NAMALWA (cell line): ENCODE results near the gene SATB2.

Experiments used
- DNase-seq: peaks from one replicate; pipeline ENCODE4 v3.0.0-alpha.2; 2015; ENCODE audit warnings: low spot score

SATB2 gene

DNA sequence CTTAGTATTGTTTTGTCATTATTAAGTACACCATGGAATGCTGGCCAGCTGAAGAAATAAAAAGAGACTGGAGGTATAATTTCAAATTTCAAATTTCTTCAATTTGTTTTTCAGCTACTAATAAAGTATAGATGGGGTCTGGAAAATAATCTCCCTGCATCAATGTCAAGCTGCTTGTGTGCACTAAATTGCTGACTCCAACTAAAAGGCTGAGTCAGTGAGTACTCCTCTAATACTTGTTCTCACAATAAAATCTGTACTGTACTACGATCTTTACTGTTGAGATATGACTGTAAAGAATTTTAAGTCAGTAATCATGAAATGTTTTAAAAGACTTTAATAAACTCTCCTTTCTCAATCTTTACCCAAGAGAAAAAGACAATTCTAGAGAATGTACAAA is 131.9 kb downstream of the SATB2 start:
- DNase-seq, result no peak

DNA sequence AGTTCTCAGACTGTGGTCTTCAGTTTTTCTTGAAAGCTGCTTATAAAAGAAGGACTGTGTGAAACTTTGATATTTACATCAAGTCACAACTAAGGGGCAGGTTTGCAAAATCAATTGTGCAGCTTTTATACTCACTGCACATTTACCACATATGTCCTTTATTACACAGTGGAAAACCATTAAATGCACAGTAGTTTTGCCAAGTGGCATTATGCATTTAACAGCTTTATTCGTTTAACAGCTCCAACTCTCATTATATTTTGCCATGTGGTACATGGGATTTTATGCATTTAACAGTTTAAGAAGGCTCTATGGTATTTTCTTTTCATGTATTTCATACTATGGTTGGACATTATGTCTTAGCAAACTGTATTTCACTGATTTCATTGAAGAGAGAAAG is 135.6 kb downstream of the SATB2 start:
- DNase-seq, result no peak

DNA sequence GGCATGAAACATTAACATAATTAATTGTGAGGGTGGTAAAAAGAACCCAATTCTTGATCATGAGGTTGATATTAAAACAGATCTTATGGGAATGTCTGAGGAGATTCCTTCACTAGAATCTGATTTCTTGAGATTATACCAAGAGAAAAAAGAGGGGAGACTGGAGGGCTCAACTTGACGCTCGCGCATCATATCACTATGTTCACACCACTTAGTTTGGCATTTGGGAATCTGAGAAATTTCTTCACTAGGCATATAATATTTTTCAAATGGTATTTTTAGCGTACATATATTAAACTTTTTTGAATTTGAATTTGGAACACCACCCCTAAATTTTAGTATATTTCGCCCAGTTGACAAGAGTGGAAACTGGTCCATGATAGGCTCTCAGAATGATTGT is 140.1 kb downstream of the SATB2 start:
- no peak for DNase-seq

DNA sequence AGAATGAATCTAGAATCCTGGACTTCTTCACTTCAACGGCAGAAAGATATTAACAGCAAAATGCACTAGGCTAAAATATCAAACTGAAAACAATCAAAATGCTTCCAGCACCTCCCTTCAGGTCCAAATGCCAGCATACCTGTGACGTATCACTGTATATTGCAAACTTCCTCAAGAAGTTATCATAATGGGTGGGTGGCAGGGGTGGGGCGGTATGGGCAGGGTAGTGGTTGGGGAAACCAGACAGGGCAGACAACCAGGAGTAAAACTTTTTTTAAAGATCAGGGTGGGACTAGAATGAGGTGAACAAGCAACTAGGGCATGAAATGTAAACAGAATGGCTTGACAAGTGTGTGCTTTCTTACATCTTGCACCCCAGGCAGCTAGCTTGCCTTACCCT is 140.9 kb downstream of the SATB2 start:
- DNase-seq, result no peak

DNA sequence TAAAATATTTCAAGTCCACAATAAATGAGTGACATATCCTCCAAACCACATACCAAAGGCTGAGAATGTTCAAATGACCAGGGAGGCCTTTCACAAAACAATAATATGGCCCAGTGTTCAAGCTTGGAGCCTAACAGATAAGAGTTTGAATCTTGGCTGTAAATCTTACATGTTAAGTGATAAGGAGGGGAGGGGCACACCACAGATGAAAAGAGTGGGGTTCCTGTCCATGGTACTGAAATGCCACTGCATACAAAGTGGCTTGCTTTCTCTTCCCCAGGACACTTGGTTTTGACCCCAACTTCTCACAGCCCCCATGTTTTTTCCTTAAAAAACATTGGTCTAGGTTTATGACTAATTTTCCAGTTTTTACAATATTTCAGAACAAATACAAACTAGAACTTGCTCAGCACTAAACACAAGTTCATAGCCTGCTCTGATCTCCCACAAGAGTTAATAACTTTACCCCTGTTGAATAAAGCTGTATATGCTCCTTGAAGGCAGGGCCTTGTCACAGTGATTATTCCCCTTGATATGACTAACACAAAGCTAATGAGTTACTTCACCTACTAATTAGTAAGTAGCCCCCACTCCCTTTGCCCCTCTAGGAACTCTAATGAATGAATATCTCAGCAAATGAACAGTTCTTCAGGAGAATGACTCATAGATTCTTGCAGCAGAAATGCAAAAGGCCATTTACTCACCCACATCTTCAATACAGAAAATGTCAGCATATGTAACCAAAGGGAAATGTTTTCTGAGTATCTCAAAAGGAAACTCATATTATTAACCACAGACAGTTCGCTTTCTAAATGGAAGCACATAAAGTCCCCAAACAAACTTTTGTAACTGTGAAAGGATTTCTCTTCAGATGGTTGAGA is 142.2 kb downstream of the SATB2 start:
- peak; percentile 47 for DNase-seq

DNA sequence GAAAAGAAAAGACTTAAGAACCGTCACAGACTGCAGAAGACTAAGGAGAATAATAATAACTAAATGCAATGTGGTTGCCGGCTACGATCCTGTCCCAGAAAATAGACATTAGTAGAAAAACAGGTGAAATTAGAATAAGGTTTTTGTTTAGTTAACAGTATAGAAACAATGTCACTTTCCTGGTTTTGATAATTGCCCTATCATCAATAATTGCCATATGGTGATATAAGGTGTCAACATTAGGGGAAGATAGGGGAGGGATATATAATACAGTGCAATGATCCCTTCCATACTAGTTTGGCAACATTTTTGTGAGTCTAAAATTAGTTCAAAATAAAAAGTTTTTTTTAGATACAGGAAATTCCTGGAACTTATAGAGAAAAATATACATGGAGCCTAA is 144.8 kb downstream of the SATB2 start:
- no peak for DNase-seq

DNA sequence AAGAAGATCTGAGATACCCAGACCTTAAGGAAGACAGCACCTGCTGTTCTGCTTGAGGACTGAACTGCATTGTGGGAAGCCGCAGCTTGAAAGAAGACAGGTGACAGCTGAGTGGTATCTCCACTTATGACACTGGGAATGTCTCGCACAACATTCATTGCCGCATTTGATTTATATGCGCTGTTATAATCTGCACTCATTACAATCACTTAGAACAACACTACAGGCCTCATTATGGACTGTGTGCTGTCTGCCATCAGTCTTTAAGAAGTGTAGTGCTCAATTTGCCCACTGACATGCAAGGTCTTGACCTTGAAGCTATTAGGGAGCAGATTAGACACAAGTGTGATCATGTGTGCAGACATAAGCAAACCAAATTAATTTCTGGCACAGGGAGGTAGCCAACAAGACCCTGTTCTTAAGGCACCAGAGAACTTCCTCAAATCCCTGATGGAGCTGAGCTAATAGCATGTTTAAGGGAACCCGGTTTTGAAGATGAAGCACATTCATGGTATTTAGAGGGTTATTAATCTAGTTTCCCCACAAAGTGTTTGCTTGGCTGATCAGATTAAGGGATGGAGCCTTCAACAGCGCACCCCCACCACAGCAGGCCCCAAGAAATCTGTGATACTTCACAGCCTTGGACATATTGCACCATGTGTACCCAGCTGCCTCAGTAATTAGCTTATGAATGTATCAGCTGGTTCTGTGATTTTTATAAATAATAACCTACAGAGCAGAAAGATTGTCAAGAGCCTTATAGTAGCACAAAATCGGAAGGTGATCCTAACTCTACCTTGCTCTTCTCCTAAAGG is 146.8 kb downstream of the SATB2 start:
- DNase-seq, result peak; percentile 68

DNA sequence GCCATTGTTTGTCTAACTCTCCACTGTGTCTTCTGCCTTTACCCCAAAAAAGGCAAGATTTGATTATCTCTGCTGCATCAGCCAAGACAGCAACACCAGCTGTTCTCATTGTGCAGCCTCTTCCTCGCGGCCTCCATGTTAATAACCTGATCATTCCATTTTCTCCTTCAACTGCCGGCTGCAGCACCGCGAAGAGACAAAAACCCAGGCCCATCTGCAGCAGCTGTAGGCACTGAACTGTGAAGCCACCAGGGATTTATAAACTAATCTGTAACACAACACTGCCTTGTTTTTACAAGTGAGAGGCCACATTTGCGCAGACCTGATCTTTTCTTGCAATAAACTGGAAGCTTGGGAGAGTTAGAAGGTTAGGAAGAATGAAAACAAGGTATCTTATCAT is 147.8 kb downstream of the SATB2 start:
- peak; percentile 80 for DNase-seq

DNA sequence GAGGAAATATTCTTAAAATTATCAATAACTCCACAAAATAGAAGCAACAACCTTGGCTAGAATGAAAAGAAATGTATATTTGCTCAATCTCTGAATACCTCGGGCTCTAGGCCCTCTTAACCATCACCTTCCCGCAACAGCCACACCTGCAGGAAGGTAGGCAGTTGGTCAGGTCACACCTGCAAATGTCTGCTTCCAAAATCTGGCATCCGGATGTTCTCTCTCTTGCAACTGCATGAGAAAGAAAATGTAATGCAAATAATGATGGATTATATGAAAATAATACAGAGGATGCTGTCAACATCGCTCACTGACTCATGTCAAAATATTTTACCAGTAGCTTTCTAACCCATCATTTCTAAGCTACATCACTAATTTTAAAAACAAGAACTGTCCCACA is 148.3 kb downstream of the SATB2 start:
- DNase-seq, result no peak

DNA sequence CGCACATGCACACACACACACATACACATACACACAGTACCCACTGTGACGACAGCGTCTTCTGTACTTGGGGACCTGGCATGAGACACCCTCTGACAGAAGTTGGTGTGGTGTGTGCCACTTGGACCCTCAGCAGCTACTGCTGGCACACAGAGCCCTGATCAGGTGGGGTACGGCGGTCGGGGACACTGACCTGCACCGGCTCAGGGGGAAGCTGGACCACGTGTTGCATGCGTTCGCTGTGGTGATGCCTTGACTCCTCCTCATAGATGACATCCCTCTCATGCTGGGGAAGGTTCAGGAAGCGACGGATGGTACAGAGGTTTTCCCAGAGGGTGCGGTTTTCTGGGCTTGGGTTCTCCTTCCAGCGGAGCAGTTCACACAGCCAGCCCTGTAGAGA is 149.2 kb downstream of the SATB2 start:
- no peak for DNase-seq

DNA sequence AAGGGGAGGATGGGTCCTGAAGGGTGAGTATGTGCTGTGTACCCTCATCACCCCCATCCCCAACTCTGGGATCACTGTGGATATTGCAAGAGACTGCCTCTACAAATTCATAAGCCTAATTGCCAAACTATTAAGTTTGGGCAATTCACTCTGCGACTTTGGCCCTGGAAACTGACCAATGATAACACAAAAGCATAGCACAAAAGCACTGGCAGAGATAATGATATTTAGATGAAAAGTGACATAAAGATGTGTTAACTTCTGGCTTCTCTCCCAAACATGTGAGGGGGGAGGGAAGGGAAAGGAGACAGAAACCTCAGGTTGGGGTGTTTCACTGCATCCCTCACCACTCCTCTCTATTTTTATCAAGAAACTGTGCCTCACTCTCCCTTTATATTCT is 150.3 kb downstream of the SATB2 start:
- no peak for DNase-seq

DNA sequence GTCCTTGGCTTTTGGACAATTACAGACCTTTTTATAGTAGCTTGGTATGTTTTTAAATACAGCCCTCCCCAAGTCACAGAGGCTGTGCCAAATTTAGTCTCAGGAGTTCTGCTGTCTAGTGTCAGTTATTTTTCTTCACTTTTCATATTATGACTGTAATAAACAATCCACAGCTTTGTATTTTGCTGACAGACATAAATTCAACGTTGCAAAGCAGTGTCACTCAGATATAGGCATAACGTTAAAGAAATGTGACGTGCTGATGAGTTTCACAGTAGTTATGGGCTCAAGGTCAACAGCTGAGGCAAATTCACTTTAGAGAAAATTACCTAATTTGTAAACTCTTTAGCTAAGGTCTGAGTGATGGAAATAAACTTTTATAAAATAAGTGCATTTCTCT is 151.6 kb downstream of the SATB2 start:
- no peak for DNase-seq

DNA sequence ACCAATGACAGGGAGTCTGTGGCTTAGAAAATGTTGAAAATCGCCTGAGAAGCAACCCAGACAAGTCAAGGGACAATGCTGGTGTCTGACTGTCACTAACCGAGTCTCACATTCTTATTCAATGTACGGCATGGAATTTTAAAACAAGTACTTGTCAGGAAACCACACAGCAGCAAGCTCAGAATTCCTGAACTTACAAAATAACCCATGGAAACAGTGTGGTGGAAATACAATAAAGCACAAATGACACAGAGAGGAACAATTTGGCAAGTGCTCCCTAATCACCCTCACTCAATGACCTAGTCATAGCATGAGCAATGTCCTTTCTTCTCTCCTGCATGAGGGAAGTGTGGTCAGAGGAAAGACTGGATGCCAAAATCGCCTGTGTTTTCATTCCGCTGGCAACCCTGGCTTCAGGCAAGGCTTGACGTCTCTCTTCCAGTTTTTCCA is 154.0 kb downstream of the SATB2 start:
- no peak for DNase-seq

DNA sequence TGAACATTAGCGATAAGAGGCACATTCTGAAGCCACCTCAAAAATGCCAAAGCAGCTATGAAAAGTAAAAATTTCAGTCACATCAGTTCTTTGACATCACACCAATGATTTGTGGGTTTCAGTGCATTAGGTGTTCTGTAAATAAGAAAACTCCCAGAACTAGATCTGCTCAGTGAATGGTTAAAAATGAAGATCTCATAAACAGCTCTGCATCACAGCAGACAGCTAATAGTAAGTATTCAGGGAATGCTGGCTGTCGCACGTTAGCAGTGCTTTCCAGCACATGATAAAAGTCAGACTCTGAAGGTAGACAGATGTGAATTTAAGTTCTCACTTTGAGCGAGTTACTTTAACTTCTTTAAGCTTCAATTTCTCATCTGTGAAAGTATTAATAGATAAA is 154.9 kb downstream of the SATB2 start:
- DNase-seq, result no peak

DNA sequence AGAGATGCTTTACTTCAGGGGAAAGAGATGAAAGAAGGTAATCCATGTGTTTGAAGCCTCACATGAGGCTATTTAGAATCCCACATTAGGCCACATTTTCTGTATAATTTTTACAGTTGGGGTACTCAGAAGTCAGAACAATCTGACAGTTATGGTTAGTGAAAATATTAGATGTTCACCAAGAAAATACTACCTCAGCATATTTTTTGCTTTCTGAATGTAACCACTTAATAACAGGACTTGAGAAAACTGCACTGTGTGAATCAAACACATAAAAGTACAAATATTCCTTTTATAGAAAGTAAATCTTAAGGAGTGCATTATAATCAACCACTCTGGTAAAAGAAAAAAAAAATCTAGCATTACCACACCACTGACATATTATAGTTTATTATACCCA is 169.3 kb downstream of the SATB2 start:
- DNase-seq, result no peak

DNA sequence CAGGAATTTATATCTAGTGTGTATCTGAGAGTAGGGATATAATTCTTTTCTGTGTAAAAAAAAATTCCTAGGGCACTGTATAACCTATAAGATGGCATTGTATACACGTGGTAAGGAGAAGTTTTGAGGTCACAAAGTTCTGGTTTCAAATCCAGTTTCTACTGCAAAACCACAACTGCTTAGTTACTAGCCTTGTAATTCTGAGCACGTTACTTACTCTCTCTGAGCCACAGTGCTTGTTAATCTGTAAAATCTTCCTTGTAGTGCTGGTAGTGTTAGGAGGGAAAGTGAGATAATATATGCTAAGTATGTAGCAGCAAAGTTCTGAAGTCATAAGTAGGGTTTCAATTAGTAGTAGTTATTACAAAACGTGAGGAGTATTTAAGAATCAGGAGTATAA is 175.4 kb downstream of the SATB2 start:
- no peak for DNase-seq

DNA sequence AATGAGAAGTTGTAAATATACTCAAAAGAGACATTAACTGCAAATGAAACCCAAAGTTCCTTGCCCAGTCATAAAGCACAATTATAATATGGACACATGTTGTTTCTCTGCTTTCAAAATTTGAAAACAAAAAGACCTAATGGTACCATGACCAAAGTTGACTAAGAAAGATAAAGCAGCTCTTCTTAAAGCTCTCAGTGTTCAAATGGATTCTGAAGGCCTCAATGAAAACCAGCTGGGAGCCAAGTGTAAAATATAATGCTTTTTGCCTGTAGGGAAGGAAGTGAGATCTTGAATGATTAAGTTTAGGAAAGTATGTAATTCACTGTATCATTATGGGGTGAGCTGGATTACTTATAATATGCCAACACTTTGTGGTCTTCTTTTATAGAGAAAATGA is 178.6 kb downstream of the SATB2 start:
- no peak for DNase-seq

DNA sequence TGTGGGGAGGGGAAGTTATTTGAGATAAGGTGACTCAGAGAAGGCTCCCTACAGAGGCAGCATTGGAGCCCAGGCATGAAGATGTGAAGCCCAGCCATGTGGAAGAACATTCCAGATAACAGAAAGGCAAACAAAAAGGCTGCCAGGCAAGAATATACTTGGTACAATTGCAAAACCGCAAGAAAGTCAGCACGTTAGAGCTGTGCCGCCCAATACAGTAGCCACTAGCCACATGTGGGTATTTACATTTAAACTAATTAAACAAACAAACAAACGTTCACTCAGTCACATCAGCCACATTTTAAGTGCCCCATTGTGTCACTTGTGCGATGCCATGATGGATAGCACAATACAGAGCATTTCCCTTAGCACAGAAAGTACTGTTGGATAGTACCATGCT is 179.6 kb downstream of the SATB2 start:
- no peak for DNase-seq

DNA sequence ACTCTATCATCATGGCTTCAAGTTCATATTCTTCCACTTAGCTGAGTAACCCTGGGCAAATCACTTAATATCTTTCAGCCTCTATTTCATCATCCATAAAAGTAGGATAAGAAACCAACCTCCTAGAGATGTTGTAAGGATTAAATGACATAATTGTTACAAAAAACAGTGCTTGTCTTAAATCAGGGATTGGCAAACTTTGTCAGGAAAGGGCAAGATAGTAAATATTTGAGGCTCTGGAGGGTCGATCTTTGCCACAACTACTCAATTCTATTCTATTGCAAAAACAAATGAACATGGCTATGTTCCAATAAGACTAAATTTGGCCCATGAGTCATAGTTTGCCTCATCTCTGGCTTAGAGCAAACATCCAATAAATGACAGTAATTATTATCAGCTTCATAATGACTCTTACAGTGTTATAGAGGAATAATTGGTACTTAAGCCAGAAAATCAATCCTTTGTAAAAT is 184.7 kb downstream of the SATB2 start:
- DNase-seq, result no peak

DNA sequence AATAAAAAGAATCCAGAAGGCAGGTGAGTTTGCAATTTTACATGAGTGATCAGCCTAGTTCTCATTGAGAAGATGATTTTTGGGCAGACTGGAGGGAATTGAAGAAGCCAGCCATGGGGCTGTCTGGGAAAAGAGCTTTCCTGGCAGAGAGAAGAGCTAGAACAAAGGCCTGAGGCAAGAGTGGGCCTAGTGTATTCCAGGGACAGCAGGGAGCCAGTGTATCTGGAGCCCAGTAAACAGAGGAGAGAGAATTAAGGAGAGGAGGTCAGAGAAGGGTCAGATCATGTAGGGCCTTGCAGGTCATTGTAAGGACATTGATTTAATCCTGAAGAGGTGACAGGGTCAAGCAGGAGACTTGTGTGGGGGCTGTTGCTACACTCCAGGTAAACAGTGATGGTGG is 195.8 kb downstream of the SATB2 start:
- no peak for DNase-seq

DNA sequence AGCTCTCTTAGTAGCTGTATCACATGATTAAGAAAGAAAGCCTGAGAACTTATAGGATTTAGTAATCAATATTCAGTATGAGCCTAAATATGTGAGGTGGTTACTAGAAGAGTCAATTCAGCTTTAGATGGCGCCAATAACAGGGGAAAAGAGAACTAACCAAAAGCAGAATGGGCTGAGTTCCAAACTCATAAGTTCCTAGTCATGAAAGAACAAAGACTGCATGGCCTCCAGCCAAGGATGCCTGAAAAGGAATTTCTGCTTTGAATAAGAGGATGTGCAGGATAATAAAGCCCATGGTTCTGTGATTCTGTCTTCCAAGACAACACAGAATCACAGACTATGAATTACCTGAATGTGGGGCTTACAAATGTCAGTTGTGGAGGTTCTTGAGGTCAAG is 196.5 kb downstream of the SATB2 start:
- no peak for DNase-seq

DNA sequence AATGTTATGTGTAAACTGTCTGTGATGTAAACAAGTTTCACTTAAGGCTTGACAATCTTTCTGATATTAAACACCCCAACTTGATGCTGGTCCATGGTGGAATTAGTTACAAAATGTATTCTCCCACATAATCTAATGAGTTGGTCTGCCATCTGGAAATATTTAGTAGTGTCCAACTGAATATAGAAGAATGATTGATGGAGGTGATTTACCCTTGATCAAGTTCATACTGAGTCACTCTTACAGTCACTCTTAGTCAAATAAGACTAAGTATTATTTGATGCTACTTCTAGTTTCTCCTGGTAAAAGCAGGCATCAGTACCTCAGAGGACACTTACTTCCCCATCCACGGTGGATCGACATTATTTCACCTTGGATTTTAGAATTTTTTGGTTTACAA is 198.1 kb downstream of the SATB2 start:
- no peak for DNase-seq

DNA sequence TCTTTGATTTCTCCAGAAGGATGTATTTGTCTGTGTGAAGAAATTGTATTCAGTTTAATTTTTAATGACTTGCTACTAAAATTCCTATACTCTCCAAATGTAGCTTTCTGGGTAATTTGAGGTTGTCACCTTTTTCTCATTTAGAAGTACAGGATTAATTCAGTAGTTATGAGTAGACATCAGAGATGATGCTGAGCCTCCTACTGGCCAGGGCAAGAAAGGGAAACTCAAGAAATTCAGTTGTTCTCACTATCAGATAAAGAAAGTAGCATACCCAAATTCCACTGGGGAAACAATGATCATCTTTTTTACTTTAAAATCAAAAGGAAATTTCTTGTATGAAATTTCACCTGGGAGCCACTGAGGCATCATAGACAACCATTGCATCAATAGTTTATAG is 199.4 kb downstream of the SATB2 start:
- peak; percentile 16 for DNase-seq
